ENCODE results near the gene TLR9.

TLR9 gene

DNA sequence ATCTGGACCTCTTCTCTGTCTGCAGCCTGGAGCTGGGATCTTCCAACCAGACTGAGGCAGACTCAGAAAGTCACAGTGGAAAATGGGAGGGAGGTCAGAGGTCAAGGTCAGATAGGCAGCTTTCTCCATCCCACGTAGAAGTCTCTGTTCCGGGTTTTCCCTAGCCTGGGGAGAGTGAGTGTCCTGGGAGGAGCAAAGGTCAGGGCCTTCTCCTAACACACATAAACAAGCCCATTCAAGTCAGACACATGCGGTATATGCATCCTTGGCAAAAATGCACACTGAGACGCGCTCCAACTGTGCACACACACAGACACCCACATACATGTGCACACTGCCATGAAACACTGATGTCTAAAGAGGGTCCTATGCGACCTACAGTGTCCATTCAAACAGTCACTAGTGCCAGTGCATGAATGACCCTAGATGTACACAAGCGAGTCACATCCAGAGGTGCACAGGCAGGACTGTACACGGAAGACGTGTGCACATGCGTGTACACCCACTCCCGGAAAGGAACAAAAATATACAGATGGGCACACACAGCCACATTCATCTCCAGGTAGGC is 12.8 kb upstream of the TLR9 start:
- ATAC-seq (ENCODE audit: low read depth) (no peak; the same call in 2 of the 3 replicates), DNase-seq (ENCODE audit: low spot score) (no peak)
- Histone ChIP-seq H3K27ac (ENCODE audit: poor library complexity, severe bottlenecking) (peak overlapping the region; percentile 90), H3K27me3 (ENCODE audit: insufficient read depth, poor library complexity, severe bottlenecking) (no peaks in the 10 kb centered on the region), H3K4me3 (ENCODE audit: severe bottlenecking) (peak overlapping the region; percentile 58), H3K9me3 (ENCODE audit: severe bottlenecking) (no peaks in the 10 kb centered on the region), H3K4me1 (ENCODE audit: insufficient read depth, poor library complexity, severe bottlenecking) (peaks cover 25% of the 10 kb centered on the region), H3K36me3 (ENCODE audit: low read depth) (peaks cover 14% of the 10 kb centered on the region)
- no peak for TF ChIP-seq CTCF (IDR thresholded peaks at IDR 0.05; ENCODE audit: poor library complexity, severe bottlenecking)

DNA sequence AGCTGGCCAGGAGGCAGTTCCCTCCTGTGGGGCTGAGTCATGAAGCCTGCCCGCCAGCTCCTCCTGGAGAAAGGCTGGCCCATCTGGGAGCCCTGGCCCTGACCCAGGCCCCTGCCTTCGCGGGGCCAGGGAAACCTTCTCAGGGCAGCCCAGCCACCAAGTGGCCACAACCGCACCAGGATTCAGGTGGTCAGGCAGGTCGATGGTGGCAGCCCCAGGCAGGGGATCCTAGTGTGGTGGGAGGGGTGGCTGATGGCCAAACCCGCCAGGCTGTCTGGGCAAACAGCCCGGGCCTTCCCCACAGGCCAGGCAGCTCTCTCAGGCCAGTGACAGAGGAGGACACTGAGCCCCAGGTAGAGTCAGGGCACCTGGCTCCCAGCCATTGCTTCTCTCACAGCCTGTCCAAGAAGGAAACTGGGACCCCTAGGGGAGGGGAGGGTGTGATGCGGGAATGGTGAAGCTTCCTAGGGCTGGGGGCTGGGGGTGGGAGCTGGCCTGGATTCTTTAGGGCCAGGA is 12.3 kb upstream of the TLR9 start:
- Histone ChIP-seq H3K27me3 (ENCODE audit: insufficient read depth, poor library complexity, severe bottlenecking) (no peaks in the 10 kb centered on the region), H3K9me3 (ENCODE audit: severe bottlenecking) (no peaks in the 10 kb centered on the region), H3K27ac (ENCODE audit: poor library complexity, severe bottlenecking) (peak overlapping the region; percentile 90), H3K36me3 (ENCODE audit: low read depth) (peaks cover 20% of the 10 kb centered on the region), H3K4me3 (ENCODE audit: severe bottlenecking) (peak overlapping the region; percentile 58), H3K4me1 (ENCODE audit: insufficient read depth, poor library complexity, severe bottlenecking) (peaks cover 25% of the 10 kb centered on the region)
- TF ChIP-seq CTCF (IDR thresholded peaks at IDR 0.05; ENCODE audit: poor library complexity, severe bottlenecking): peak; percentile 6
- ATAC-seq (ENCODE audit: low read depth) (peak; percentile 86), DNase-seq (ENCODE audit: low spot score) (peak; percentile 89)

DNA sequence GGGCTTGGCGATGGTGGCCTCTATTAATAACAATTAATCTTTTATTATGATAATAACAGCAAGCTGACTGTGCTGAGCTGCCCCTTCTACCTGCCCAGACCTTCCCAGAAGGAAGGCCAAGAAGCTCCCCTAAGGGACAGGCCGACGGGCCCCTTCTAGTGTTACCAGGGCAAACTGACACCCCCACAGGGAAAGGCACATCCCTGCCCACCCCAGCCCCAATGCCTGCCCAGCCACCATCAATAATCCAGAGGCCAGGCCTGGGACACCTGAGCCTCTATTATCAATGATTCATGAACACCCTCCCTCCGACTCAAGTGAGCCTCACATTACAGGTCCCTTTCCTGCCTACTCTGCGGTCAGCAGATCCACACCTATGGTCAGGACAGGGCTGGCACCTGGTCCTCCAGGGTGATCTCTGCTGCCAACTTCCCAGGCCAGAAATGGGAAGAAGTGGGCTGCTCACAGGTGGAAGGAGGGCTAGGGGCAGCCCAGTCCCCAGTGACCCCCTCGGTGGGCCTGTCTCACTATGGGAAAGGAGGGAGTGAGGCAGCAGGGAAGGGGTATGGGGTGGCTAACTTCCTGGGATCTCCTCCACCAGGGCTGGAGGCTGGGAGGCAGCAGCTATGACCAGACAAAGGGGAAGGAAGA is 11.7 kb upstream of the TLR9 start:
- ATAC-seq (ENCODE audit: low read depth) (peak; percentile 28), DNase-seq (ENCODE audit: low spot score) (no peak)
- H3K4me3 ChIP-seq (ENCODE audit: severe bottlenecking): peak overlapping the region; percentile 58
- no peaks in the 10 kb centered on the region for H3K9me3 ChIP-seq (ENCODE audit: severe bottlenecking)
- no peaks in the 10 kb centered on the region for H3K27me3 ChIP-seq (ENCODE audit: insufficient read depth, poor library complexity, severe bottlenecking)
- TF ChIP-seq CTCF (IDR thresholded peaks at IDR 0.05; ENCODE audit: poor library complexity, severe bottlenecking): peak; percentile 3
- H3K4me1 ChIP-seq (ENCODE audit: insufficient read depth, poor library complexity, severe bottlenecking): peaks cover 25% of the 10 kb centered on the region
- peaks cover 26% of the 10 kb centered on the region for H3K36me3 ChIP-seq (ENCODE audit: low read depth)
- peak overlapping the region; percentile 90 for H3K27ac ChIP-seq (ENCODE audit: poor library complexity, severe bottlenecking)

- DNase-seq (ENCODE audit: low spot score): peak; percentile 38
- Histone ChIP-seq H3K27ac (ENCODE audit: poor library complexity, severe bottlenecking) (peak overlapping the region; percentile 90), H3K36me3 (ENCODE audit: low read depth) (peaks cover 33% of the 10 kb centered on the region), H3K9me3 (ENCODE audit: severe bottlenecking) (no peaks in the 10 kb centered on the region), H3K4me3 (ENCODE audit: severe bottlenecking) (no peak overlapping the region), H3K27me3 (ENCODE audit: insufficient read depth, poor library complexity, severe bottlenecking) (no peaks in the 10 kb centered on the region), H3K4me1 (ENCODE audit: insufficient read depth, poor library complexity, severe bottlenecking) (peaks cover 25% of the 10 kb centered on the region)
- ATAC-seq (ENCODE audit: low read depth): no peak
- no peak for TF ChIP-seq CTCF (IDR thresholded peaks at IDR 0.05; ENCODE audit: poor library complexity, severe bottlenecking)
These were observed 11.0 kb upstream of the TLR9 start for GRCh38 chr3:52236424-52236886.
